HepG2 (cell line): Measurements from ENCODE around the gene TMEM63B. TPM values are rescaled to one million over a fixed set of nuclear protein-coding genes. Genes with fewer than 3 reads are reported as not detected.

Experiments used
- ATAC-seq: fragments of 200-7000 bp; cut with Tn5 transposase; 3 replicates; pipeline ENCODE4 v1.9.1; 2020; ENCODE audit warnings: mild to moderate bottlenecking, moderate library complexity
- BruUV-seq: library from RNA; stranded (reverse); fragments of 400-500 nt; replicated peaks from 2 replicates; lab custom pipeline; 2021; lab: Mats Ljungman, UMichigan
- CTCF ChIA-PET: fragments of 300-600 bp; formaldehyde crosslinking; extraction: SDS; loops from one replicate; lab custom pipeline; 2021; ENCODE audit warnings: low total read pairs, inconsistent platforms, low intra/inter-chr PET ratio; lab: Yijun Ruan, JAX
- POLR2A ChIA-PET: fragments of 350-600 bp; sonication (Branson Sonifier 250); formaldehyde crosslinking; loops from one replicate; lab custom pipeline; 2020; ENCODE audit warnings: antibody characterized with exemption, inconsistent platforms; lab: Yijun Ruan, JAX
- DNase-seq: peaks from one replicate; pipeline ENCODE4 v3.0.0-alpha.2; 2015; ENCODE audit warnings: low spot score
- FAIRE-seq: peaks from 3 replicates; lab custom pipeline; 2011; peaks lifted over from hg19 to GRCh38; lab: Jason Lieb, UNC
- H2AFZ ChIP-seq: one replicate; pipeline ENCODE4 v1.6.1; 2011; ENCODE audit warnings: low read length, inconsistent platforms
- H3K27ac ChIP-seq: fragments of 300-600 bp; 3 replicates; pipeline ENCODE4 v1.8.0; 2011; ENCODE audit warnings: mixed run types, mild to moderate bottlenecking, mixed read lengths, low read length, inconsistent platforms; ENCODE audit not compliant: insufficient read depth; ENCODE audit errors: extremely low read length
- H3K27me3 ChIP-seq, 2 experiments: fragments of 200-600 bp in 1 of 2; 2 replicates in 1 of 2; 3 replicates in 1 of 2; pipeline versions ENCODE4 v1.6.0 to v1.8.0; 2011; ENCODE audit warnings: low read length in 2 of 2, mild to moderate bottlenecking in 2 of 2, moderate library complexity in 2 of 2, inconsistent platforms in 1 of 2; ENCODE audit not compliant: insufficient read depth in 2 of 2, control insufficient read depth in 1 of 2
- H3K36me3 ChIP-seq, 2 experiments: fragments of 200-600 bp in 1 of 2; replicated peaks in 1 of 2; 2 replicates in 1 of 2; 3 replicates in 1 of 2; pipeline versions ENCODE4 v1.5.1 to v1.8.0; 2011; ENCODE audit warnings: low read length in 2 of 2, inconsistent platforms in 1 of 2; ENCODE audit not compliant: insufficient read depth in 2 of 2, control insufficient read depth in 1 of 2
- H3K4me1 ChIP-seq: 2 replicates; pipeline ENCODE4 v1.5.1; 2012; ENCODE audit warnings: low read length, inconsistent platforms; ENCODE audit not compliant: insufficient read depth
- H3K4me2 ChIP-seq: 2 replicates; pipeline ENCODE4 v1.6.0; 2011; ENCODE audit warnings: low read depth, low read length, inconsistent platforms
- H3K4me3 ChIP-seq, 3 experiments: fragments of 200-600 bp in 1 of 3; sonication (generic), shearing (Covaris generic) in 1 of 3; replicated peaks in 1 of 3; 2 replicates each; pipeline ENCODE4 v1.5.1; 2011 to 2016; ENCODE audit warnings: low read length in 3 of 3, inconsistent platforms in 2 of 3, low read depth in 2 of 3, mild to moderate bottlenecking in 2 of 3, control low read depth in 1 of 3, mixed read lengths in 1 of 3; ENCODE audit not compliant: insufficient read depth in 1 of 3
- H3K79me2 ChIP-seq: one replicate; pipeline ENCODE4 v1.6.1; 2011; ENCODE audit warnings: low read length, inconsistent platforms; ENCODE audit not compliant: insufficient read depth
- H3K9ac ChIP-seq: 2 replicates; pipeline ENCODE4 v1.6.0; 2011; ENCODE audit warnings: mild to moderate bottlenecking, low read depth, low read length, inconsistent platforms; ENCODE audit not compliant: insufficient read depth
- H3K9me3 ChIP-seq: 2 replicates; pipeline ENCODE4 v1.5.1; 2012; ENCODE audit warnings: mild to moderate bottlenecking, low read length
- H4K20me1 ChIP-seq: 2 replicates; pipeline ENCODE4 v1.6.0; 2011; ENCODE audit warnings: inconsistent platforms, mild to moderate bottlenecking, low read length, moderate library complexity; ENCODE audit not compliant: insufficient read depth
- ELF1 ChIP-seq: sonication (generic); formaldehyde crosslinking; IDR thresholded peaks from 2 replicates; pipeline ENCODE4 v1.4.0; 2020; ENCODE audit warnings: missing genetic modification reagents
- FOXA1 ChIP-seq, 2 experiments: fragments of 450-650 bp in 1 of 2; sonication (generic) in 1 of 2; formaldehyde crosslinking in 1 of 2; IDR thresholded peaks; 2 replicates each; pipeline versions ENCODE4 v1.4.0 to v1.6.1; 2016 to 2020; ENCODE audit warnings: missing genetic modification reagents in 1 of 2
- GABPB1 ChIP-seq: IDR thresholded peaks from 2 replicates; pipeline ENCODE4 v1.6.1; 2016; ENCODE audit warnings: mild to moderate bottlenecking, missing genetic modification reagents, moderate library complexity, missing compliant biosample characterization
- HOXA3 ChIP-seq: sonication (generic); formaldehyde crosslinking; IDR thresholded peaks from 2 replicates; pipeline ENCODE4 v1.5.0; 2020; ENCODE audit warnings: missing genetic modification reagents
- SUZ12 ChIP-seq: fragments of 150-350 bp; IDR thresholded peaks from 2 replicates; pipeline ENCODE4 v1.6.1; 2014; ENCODE audit warnings: low read depth, low read length
- ZNF44 ChIP-seq: sonication (generic); formaldehyde crosslinking; IDR thresholded peaks from 2 replicates; pipeline ENCODE4 v1.5.1; 2020; ENCODE audit warnings: mild to moderate bottlenecking, missing genetic modification reagents
- ZNF546 ChIP-seq: sonication (generic); formaldehyde crosslinking; conservative IDR thresholded peaks from 2 replicates; pipeline ENCODE4 v1.8.1; 2023; ENCODE audit warnings: mild to moderate bottlenecking, missing genetic modification reagents
- ZNF670 ChIP-seq: sonication (generic); formaldehyde crosslinking; IDR thresholded peaks from 2 replicates; pipeline ENCODE4 v1.8.0; 2022; ENCODE audit warnings: mild to moderate bottlenecking, missing genetic modification reagents, borderline replicate concordance
- ZNF772 ChIP-seq: sonication (generic); formaldehyde crosslinking; IDR thresholded peaks from 2 replicates; pipeline ENCODE4 v1.5.0; 2020; ENCODE audit warnings: mild to moderate bottlenecking, missing genetic modification reagents
- ZNF816 ChIP-seq: sonication (generic); formaldehyde crosslinking; IDR thresholded peaks from 2 replicates; pipeline ENCODE4 v1.8.0; 2022; ENCODE audit warnings: missing genetic modification reagents, mild to moderate bottlenecking, borderline replicate concordance
- ZSCAN25 ChIP-seq: sonication (generic); formaldehyde crosslinking; IDR thresholded peaks from 2 replicates; pipeline ENCODE4 v1.8.0; 2022; ENCODE audit warnings: mild to moderate bottlenecking, missing genetic modification reagents
- WGBS: methylation state at CpG from one replicate; pipeline ENCODE4 v1.1.6; 2017; ENCODE audit warnings: low lambda C conversion rate; 5-methylcytosine and 5-hydroxymethylcytosine counted together
- in situ Hi-C: cut with HindIII; loops from 2 replicates; pipeline ENCODE4 v1.10.0; 2017; ENCODE audit warnings: low pct_unique_long_range_greater_than_20kb; ENCODE audit not compliant: extremely low pct_ligation_motif_present
- intact Hi-C: fragments of 100-400 bp; cut with micrococcal nuclease; formaldehyde crosslinking; loops from one replicate; pipeline ENCODE4 v1.10.0; 2022; ENCODE audit not compliant: unreplicated experiment
- polyA plus RNA-seq, 8 experiments: library from polyadenylated mRNA; depleted of rRNA in 3 of 8; stranded (reverse) in 7 of 8; unstranded in 1 of 8; fragments of >200 nt; fragmentation: Illumina TruSeq in 4 of 8; extraction: Trizol in 4 of 8; gene quantifications; 2 replicates each; pipeline versions ENCODE4 v1.2.1 to v1.2.3, GENCODE V29; 2011 to 2016; ENCODE audit warnings: low read depth in 4 of 8, missing spikeins in 1 of 8, mixed read lengths in 1 of 8; ENCODE audit not compliant: insufficient read depth in 1 of 8
- total RNA-seq, 5 experiments: library from RNA; depleted of rRNA; stranded (reverse); fragments of >200 nt; fragmentation: Illumina TruSeq; extraction: Trizol; gene quantifications; 2 replicates each; pipeline ENCODE4 v1.2.3, GENCODE V29; 2016; ENCODE audit warnings: low read depth in 1 of 5
- TF ChIP-seq, protein P1 (sequence below): sonication (generic); formaldehyde crosslinking; IDR thresholded peaks from 2 replicates; pipeline ENCODE4 v1.5.1; 2020; ENCODE audit warnings: missing genetic modification reagents, mild to moderate bottlenecking, borderline replicate concordance
- TF ChIP-seq, protein P2 (sequence below): sonication (generic); formaldehyde crosslinking; conservative IDR thresholded peaks from 2 replicates; pipeline ENCODE4 v1.4.0; 2020; ENCODE audit warnings: mild to moderate bottlenecking, missing genetic modification reagents, moderate library complexity
- TF ChIP-seq, protein P3 (sequence below): sonication (generic); formaldehyde crosslinking; IDR thresholded peaks from 2 replicates; pipeline ENCODE4 v1.4.0; 2020; ENCODE audit warnings: missing genetic modification reagents

Gene TMEM63B
- total and polyA plus RNA-seq, 2 of the 13 experiments (the other 11 are each of a cell fraction or from before 2014, with no cell fraction given) = 27.4 to 75.8 TPM

DNA sequence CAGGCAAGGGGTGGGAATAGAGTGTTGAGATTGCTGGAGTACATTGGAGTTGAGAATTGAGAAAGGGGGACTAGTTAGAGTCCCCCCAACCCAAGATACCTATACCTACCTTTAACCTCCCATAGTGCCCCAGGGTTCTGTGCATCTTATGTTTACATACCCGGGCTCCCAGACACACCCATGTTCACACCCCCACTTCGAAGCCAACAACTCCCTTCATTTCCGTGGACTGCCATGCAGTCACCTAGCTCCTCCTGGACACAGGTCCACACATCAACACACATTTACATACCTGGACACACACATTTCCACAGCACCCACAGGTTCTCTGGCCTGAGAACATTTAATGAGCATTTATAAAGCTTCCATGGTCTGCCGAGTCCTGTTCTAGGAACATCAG lies 5.1 kb downstream of the TMEM63B start (continued):
- TF ChIP-seq, protein P1, sequence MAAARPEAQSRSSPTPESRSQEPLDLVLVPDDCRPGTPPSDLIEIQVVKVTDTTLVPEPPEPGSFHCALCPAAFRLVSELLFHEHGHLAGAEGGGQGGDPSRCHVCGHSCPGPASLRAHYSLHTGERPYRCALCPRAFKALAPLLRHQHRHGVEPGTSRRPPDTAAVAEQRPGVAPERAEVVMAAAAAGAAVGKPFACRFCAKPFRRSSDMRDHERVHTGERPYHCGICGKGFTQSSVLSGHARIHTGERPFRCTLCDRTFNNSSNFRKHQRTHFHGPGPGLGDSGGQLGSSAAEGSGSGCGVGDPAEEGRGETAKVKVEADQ = no peak
- TF ChIP-seq ZNF546 (CRISPR knock-in tag) (no peak), ELF1 (CRISPR knock-in tag) (no peak)

DNA sequence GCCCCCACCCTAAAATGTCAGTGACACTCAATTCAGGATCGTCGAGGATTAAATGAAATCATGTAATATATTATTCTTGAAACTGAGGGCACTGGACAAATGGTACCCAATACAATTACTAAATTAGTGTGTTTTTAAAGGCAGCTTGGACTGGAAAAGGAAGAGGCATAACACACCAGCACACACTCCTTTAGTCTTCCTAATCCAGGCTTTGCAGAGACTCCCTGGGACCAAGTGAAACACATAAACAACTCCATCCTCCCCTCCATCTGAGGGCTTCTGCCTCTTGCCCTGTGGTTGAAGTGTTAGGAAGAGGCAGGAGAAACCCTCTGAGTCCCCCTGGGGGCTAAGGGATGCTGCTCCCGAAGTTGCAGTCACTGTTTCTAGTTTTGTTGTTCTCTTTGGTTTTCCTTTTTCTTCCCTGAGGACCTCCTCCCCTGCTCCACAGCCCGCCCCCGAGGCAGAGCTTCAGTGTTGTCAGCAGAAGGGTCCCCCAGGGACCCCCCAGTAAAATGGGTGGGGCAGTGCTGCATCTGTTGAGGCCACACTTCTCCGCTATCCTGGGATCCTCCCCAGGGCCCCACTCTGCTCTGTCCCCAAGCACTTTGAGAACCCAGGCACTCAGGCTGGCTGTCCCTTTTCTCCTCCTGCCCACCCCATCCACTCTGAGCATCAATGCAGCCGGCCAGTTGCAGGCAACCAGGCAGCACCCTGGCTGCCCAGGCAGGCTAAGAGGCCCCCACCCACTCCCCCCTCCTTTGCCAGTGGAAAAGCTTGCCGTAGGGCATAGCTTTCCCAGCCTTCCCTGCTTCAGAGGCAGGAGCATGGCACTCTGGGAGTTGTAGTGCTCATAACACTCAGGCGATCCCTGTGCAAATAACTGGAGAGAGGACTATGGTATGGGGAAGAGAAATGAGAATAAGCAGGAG lies 5.9 kb downstream of the TMEM63B start:
- in situ Hi-C loops = no loop called here
- Histone ChIP-seq H3K4me3 (no peak overlapping the region), H3K27ac (peak overlapping the region; percentile 4), H3K9ac (0 out of 2 replicates have a peak overlapping the region, but pooled peaks have one; percentile 16), H3K79me2 (peaks cover 34% of the 10 kb centered on the region), H2AFZ (no peak overlapping the region), H3K9me3 (no peaks in the 10 kb centered on the region), H3K27me3 (no peaks in the 10 kb centered on the region), H3K36me3 (peaks cover 7 to 30% of the 10 kb centered on the region in 2 experiments), H4K20me1 (peaks cover 7% of the 10 kb centered on the region), H3K4me1 (peaks cover 57% of the 10 kb centered on the region), H3K4me2 (peak overlapping the region; percentile 19; the same call in 1 of the 2 replicates)
- FAIRE-seq = peak; percentile 82
- no TSS peak for BruUV-seq
- intact Hi-C loops = loop anchor here (5.0 kb wide), 1 partner anchor 36 kb away; no protein-coding TSS in a partner anchor
- peak; percentile 68 for DNase-seq
- ChIA-PET CTCF (interaction anchor here (0.7 to 1.2 kb wide), 2 partner anchors 33 to 36 kb away, joined by 3 to 4 read pairs; no protein-coding TSS in a partner anchor), POLR2A (interaction anchor here (0.6 to 3.7 kb wide), 9 partner anchors 12 to 113 kb away, joined by 3 to 16 read pairs (median 5); partner anchors contain the start of genes HSP90AB1 and SLC29A1)
- peak; percentile 92 for ATAC-seq
- WGBS = 60% methylated on average over 9 of the region's 9 CpGs
- TF ChIP-seq ZNF772 (CRISPR knock-in tag) (0 out of 2 replicates have a peak, but pooled peaks have one; percentile 40), ZSCAN25 (CRISPR knock-in tag) (peak; percentile 36; the same call in 1 of the 2 replicates), ELF1 (CRISPR knock-in tag) (peak; percentile 40; the same call in 1 of the 2 replicates), ZNF670 (CRISPR knock-in tag) (no peak), SUZ12 (peak; percentile 71), GABPB1 (CRISPR knock-in tag) (peak; percentile 35; the same call in 1 of the 2 replicates), ZNF816 (CRISPR knock-in tag) (no peak), ZNF44 (peak; percentile 71; the same call in 1 of the 2 replicates), HOXA3 (peak; percentile 36; the same call in 1 of the 2 replicates), FOXA1 (IDR thresholded peaks at IDR 0.05) (no peak), FOXA1 (CRISPR knock-in tag; IDR thresholded peaks at IDR 0.05) (peak; percentile 55)
- TF ChIP-seq, protein P2, sequence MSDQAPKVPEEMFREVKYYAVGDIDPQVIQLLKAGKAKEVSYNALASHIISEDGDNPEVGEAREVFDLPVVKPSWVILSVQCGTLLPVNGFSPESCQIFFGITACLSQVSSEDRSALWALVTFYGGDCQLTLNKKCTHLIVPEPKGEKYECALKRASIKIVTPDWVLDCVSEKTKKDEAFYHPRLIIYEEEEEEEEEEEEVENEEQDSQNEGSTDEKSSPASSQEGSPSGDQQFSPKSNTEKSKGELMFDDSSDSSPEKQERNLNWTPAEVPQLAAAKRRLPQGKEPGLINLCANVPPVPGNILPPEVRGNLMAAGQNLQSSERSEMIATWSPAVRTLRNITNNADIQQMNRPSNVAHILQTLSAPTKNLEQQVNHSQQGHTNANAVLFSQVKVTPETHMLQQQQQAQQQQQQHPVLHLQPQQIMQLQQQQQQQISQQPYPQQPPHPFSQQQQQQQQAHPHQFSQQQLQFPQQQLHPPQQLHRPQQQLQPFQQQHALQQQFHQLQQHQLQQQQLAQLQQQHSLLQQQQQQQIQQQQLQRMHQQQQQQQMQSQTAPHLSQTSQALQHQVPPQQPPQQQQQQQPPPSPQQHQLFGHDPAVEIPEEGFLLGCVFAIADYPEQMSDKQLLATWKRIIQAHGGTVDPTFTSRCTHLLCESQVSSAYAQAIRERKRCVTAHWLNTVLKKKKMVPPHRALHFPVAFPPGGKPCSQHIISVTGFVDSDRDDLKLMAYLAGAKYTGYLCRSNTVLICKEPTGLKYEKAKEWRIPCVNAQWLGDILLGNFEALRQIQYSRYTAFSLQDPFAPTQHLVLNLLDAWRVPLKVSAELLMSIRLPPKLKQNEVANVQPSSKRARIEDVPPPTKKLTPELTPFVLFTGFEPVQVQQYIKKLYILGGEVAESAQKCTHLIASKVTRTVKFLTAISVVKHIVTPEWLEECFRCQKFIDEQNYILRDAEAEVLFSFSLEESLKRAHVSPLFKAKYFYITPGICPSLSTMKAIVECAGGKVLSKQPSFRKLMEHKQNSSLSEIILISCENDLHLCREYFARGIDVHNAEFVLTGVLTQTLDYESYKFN (CRISPR knock-in tag) = no peak
- TF ChIP-seq, protein P3, sequence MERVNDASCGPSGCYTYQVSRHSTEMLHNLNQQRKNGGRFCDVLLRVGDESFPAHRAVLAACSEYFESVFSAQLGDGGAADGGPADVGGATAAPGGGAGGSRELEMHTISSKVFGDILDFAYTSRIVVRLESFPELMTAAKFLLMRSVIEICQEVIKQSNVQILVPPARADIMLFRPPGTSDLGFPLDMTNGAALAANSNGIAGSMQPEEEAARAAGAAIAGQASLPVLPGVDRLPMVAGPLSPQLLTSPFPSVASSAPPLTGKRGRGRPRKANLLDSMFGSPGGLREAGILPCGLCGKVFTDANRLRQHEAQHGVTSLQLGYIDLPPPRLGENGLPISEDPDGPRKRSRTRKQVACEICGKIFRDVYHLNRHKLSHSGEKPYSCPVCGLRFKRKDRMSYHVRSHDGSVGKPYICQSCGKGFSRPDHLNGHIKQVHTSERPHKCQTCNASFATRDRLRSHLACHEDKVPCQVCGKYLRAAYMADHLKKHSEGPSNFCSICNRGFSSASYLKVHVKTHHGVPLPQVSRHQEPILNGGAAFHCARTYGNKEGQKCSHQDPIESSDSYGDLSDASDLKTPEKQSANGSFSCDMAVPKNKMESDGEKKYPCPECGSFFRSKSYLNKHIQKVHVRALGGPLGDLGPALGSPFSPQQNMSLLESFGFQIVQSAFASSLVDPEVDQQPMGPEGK (CRISPR knock-in tag) = peak; percentile 85
